KMS-11 (cell line): ENCODE measurements around the gene VEPH1.

Source experiments
- H2AFZ ChIP-seq: fragments of 200-600 bp; sonication (generic); 2 replicates; pipeline ENCODE4 v1.6.1; 2016; ENCODE audit warnings: antibody characterized with exemption, mixed run types, low read depth
- H3K27ac ChIP-seq: fragments of 200-600 bp; sonication (generic); 2 replicates; pipeline ENCODE4 v1.6.1; 2016; ENCODE audit warnings: mild to moderate bottlenecking, mixed run types
- H3K27me3 ChIP-seq: fragments of 200-600 bp; sonication (generic); 2 replicates; pipeline ENCODE4 v1.6.1; 2017; ENCODE audit warnings: mild to moderate bottlenecking, low read depth, mixed run types, moderate library complexity; ENCODE audit not compliant: insufficient read depth
- H3K36me3 ChIP-seq: fragments of 200-600 bp; sonication (generic); 2 replicates; pipeline ENCODE4 v1.6.1; 2017; ENCODE audit warnings: mild to moderate bottlenecking, mixed run types; ENCODE audit not compliant: insufficient read depth
- H3K4me1 ChIP-seq: fragments of 200-600 bp; sonication (generic); 2 replicates; pipeline ENCODE4 v1.6.1; 2016; ENCODE audit warnings: mild to moderate bottlenecking, low read depth, mixed run types; ENCODE audit not compliant: poor library complexity, severe bottlenecking
- H3K4me2 ChIP-seq: fragments of 200-600 bp; sonication (generic); 2 replicates; pipeline ENCODE4 v1.7.0; 2016; ENCODE audit warnings: mild to moderate bottlenecking, mixed run types
- H3K4me3 ChIP-seq: fragments of 200-600 bp; sonication (generic); IDR thresholded peaks from 2 replicates; pipeline ENCODE4 v1.6.1; 2017; ENCODE audit warnings: low read depth, low read length, mixed read lengths; ENCODE audit not compliant: insufficient read depth
- H3K79me2 ChIP-seq: fragments of 200-600 bp; sonication (generic); 2 replicates; pipeline ENCODE4 v1.6.1; 2016; ENCODE audit warnings: low read depth, mixed run types; ENCODE audit not compliant: insufficient read depth
- H3K9ac ChIP-seq: fragments of 200-600 bp; sonication (generic); 2 replicates; pipeline ENCODE4 v1.6.1; 2016; ENCODE audit warnings: mild to moderate bottlenecking, mixed run types
- H4K20me1 ChIP-seq: fragments of 200-600 bp; sonication (generic); 2 replicates; pipeline ENCODE4 v1.6.1; 2016; ENCODE audit warnings: mild to moderate bottlenecking, mixed run types; ENCODE audit not compliant: insufficient read depth
- TF ChIP-seq, protein P1 (sequence below): fragments of 200-600 bp; sonication (generic); conservative IDR thresholded peaks from 2 replicates; pipeline ENCODE4 v1.6.1; 2017; ENCODE audit warnings: low read depth, mild to moderate bottlenecking, antibody characterized with exemption, low read length, moderate library complexity, mixed read lengths

VEPH1 gene

DNA sequence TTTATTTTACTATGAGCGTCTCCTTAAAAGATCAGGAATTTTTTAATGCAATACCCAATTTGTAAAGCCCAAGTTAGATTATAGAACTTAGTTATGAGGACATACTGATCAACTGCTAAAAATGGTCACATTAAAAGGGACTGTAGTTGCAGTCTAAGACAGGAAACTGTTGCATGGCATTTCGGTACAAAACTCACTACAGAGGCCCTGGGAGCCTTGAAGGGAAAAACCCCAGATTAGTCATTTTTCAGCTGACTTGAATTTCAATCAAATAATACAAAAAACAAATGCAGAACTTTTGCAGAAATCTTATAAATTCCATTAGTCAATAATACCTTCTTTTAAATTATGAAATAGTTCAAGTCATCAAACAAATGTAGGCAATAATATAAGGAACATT is 73.5 kb downstream of the VEPH1 start:
- Histone ChIP-seq H3K4me1 (no peaks in the 10 kb centered on the region), H3K4me2 (no peak overlapping the region), H3K27me3 (no peaks in the 10 kb centered on the region), H2AFZ (no peak overlapping the region), H3K27ac (no peak overlapping the region), H4K20me1 (no peaks in the 10 kb centered on the region), H3K36me3 (no peaks in the 10 kb centered on the region), H3K4me3 (no peak overlapping the region), H3K79me2 (no peaks in the 10 kb centered on the region), H3K9ac (no peak overlapping the region)
- TF ChIP-seq, protein P1, sequence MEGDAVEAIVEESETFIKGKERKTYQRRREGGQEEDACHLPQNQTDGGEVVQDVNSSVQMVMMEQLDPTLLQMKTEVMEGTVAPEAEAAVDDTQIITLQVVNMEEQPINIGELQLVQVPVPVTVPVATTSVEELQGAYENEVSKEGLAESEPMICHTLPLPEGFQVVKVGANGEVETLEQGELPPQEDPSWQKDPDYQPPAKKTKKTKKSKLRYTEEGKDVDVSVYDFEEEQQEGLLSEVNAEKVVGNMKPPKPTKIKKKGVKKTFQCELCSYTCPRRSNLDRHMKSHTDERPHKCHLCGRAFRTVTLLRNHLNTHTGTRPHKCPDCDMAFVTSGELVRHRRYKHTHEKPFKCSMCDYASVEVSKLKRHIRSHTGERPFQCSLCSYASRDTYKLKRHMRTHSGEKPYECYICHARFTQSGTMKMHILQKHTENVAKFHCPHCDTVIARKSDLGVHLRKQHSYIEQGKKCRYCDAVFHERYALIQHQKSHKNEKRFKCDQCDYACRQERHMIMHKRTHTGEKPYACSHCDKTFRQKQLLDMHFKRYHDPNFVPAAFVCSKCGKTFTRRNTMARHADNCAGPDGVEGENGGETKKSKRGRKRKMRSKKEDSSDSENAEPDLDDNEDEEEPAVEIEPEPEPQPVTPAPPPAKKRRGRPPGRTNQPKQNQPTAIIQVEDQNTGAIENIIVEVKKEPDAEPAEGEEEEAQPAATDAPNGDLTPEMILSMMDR: no peak

DNA sequence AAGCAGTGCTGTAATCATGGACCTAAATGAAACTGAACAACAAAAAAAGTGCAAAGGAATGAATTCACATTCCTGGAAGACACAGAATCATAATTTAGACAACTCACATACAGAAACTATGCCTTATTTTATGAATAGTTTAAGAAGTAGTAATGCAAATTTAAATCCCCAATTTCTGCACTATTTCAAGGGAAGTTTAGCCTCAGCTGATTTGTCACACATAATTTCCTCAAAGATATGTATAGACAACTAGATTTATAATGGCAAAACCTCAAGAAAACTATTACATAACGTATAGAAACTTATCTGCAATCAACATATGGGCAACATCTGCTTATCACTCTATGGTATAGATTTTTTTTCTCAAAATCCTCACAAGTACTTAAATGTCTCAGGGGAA is 74.4 kb downstream of the VEPH1 start:
- Histone ChIP-seq H3K4me3 (no peak overlapping the region), H2AFZ (no peak overlapping the region), H4K20me1 (no peaks in the 10 kb centered on the region), H3K9ac (no peak overlapping the region), H3K79me2 (no peaks in the 10 kb centered on the region), H3K4me1 (no peaks in the 10 kb centered on the region), H3K27me3 (no peaks in the 10 kb centered on the region), H3K4me2 (no peak overlapping the region), H3K36me3 (no peaks in the 10 kb centered on the region), H3K27ac (no peak overlapping the region)
- TF ChIP-seq, protein P1: no peak

DNA sequence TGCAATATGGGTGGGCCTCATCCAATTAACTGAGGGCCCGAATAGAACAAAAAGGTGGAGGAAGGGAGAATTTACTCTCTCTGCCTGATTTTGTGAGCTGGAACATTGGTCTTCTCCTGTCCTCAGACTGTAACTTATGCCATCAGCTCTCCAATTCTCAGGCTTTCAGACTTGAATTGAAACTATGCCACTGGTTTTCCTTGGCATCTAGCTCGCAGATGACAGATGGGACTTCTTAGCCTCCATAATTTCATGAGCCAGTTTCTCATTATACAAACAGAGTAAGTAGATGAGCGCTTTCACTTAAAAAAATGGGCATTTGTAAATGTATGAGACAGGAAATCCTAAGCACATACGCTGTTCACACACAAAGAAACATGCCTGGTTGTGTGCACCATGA is 75.3 kb downstream of the VEPH1 start:
- no peaks in the 10 kb centered on the region for H3K4me1 ChIP-seq
- H3K9ac ChIP-seq: no peak overlapping the region
- no peak overlapping the region for H3K4me2 ChIP-seq
- TF ChIP-seq, protein P1: no peak
- no peaks in the 10 kb centered on the region for H3K79me2 ChIP-seq
- no peak overlapping the region for H2AFZ ChIP-seq
- no peak overlapping the region for H3K4me3 ChIP-seq
- H3K36me3 ChIP-seq: no peaks in the 10 kb centered on the region
- H3K27ac ChIP-seq: no peak overlapping the region
- no peaks in the 10 kb centered on the region for H4K20me1 ChIP-seq
- H3K27me3 ChIP-seq: no peaks in the 10 kb centered on the region

DNA sequence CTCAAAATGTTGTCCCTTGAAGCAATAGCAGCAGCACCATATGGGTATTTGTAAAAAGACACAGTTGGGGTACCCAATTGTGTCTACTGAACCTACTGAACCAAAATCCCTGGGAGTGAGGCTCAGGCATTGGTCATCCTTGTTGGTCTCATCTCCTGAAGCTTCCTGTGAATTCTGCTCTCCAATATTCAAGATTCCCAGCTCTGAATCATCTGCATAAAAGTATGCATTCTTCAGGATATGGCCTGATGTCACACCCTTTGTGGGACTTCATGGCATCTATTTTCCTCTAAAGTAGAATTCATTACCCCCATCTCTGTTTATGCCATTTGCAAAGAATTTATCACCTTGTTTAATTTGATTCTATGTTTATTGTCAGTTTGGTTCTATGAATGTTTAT is 79.9 kb downstream of the VEPH1 start:
- no peaks in the 10 kb centered on the region for H3K36me3 ChIP-seq
- no peak overlapping the region for H3K9ac ChIP-seq
- H3K4me2 ChIP-seq: no peak overlapping the region
- no peaks in the 10 kb centered on the region for H4K20me1 ChIP-seq
- no peak overlapping the region for H3K4me3 ChIP-seq
- H2AFZ ChIP-seq: no peak overlapping the region
- no peak overlapping the region for H3K27ac ChIP-seq
- no peaks in the 10 kb centered on the region for H3K27me3 ChIP-seq
- H3K4me1 ChIP-seq: no peaks in the 10 kb centered on the region
- no peaks in the 10 kb centered on the region for H3K79me2 ChIP-seq
- TF ChIP-seq, protein P1: no peak
